GM18517 (cell line): ENCODE results near the gene TIAM2.

ENCODE experiments used
- ATAC-seq: cut with Tn5 transposase; IDR thresholded peaks from one replicate; pipeline ENCODE4 v1.9.1; 2021; ENCODE audit warnings: mild to moderate bottlenecking, moderate library complexity; ENCODE audit not compliant: unreplicated experiment

Gene TIAM2

GRCh38 chr6:155122199-155122950, 127.3 kb downstream of the TIAM2 start:
- no peak for ATAC-seq

DNA sequence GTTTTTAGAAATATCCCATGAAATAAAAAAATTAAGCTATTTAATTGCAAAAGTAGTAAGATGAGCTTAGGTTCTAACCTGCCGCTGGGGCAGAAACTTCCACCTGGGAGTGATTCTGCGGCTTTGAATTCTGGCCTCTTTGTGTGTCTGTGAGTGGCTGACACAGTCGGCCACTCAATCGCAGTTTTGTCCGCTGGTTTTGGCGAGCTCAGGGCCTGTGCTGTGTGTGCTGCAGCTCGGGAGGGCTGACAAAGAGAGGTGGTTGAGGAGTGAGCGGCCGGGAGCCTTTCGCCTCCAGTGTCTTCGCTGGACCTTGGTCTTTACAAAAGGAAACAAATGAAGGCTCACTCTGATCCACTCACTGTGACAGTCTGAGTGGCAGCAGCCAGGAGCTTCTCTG, 128.4 kb downstream of the TIAM2 start:
- no peak for ATAC-seq

DNA sequence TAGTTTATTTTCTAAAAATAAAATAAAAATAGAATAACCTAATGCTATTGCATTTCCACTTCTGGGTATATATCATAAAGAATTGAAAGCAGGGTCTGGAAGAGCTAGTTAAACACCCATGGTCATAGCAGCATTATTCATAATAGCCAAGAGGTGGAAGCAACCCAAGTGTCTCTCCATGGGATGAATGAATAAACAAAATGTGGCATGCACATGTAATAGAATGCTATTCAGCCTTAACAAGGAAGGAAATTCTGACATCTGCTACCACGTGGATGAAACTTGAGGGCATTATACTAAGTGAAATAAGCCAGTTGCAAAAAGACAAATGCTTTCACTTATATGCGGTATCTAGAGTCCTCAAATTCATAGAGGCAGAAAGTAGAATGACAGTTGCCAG, 130.8 kb downstream of the TIAM2 start:
- no peak for ATAC-seq

DNA sequence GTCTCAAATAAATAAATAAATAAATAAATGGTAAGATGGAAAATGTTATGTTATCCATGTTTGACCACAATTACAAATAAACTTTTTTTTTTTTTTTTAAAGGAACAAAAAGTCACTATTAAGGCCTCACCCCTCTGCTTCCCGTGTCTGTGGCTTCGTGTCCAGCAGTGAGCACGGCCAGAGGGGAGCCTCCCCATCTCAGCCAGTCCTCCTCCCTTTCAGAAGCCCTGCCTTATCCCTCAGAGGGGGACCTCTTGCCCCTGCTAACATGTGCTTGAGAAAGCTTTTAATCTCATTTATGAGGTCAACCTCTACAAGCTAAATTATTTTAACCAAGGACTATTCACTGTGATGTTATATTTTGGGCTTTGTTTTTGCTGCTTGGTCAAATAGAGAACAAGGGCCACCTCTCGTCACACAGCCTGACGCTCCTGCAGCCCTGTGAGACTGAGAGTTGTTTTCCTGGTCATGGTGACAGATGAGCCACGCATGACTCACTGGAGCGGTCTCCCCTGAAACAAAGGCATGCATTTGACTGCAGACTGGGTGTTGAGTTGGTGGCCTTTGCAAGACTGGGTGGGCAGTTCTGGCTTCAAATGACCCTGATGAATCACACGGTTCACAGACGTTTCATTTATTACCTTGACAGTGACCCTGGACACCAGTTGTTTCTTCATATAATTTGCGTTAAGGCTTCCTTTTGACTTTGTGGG, 131.8 kb downstream of the TIAM2 start:
- no peak for ATAC-seq

- no peak for ATAC-seq
Observed at GRCh38 chr6:155128977-155129376, 133.9 kb downstream of the TIAM2 start.

GRCh38 chr6:155129744-155130143, 134.6 kb downstream of the TIAM2 start:
- ATAC-seq, result no peak

- no peak for ATAC-seq
Observed at GRCh38 chr6:155130161-155130853, 135.2 kb downstream of the TIAM2 start.

DNA sequence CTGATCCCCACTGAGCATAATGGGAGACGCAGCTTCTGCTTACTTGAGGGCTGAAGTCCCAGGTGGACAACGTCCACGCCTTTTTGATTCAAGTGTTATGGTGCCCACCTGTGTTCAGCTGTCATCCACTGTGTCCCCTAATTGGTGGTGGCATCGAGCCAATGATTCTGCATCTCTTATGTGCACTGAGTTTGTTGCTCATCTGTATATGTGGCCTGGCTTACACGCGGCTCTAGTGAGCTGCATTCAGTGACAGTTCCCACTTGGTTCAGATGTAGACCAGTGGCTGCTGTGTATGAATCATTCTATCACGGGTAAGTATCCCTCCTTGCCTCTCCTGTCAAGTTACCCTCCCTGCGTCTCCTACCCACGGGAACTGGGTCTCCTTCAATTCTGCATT, 137.5 kb downstream of the TIAM2 start:
- ATAC-seq, result no peak

DNA sequence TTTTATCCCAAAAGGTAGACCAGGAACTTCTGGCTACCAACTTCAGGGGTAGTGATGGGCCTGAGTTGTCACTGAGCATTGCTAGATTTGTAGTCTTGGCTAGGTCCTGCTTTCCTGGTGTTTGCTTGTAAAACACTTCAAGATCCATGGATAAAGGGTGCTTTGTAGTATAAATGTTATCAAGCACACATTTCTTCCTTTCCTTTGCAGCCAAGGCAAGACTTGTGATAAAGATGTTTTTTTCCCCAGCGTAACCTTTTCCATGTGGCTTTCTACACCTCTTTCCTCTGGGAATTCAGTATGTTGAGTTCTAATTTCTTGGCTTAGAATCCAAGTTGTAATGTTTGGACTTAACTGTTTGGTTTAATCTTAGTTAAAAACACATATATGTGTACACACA, 145.9 kb downstream of the TIAM2 start:
- no peak for ATAC-seq

DNA sequence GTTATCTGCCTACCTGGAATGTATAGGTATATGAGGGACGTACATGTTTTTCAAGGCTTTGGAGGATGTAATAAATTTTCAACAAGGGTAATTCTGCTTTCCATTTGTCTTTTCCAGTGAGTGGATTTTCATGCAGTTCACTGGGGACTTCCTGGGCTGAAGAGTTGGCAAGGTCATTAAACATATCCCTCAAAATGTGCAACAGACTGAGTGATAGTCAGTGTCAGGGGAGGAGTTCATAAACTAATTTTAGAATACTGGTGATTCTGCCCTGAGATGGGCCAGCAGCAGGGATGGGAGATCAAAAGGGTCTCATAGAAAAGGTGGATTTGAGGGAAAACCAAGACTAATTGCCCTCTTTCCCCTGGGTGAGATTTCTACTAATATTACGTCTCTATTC, 146.4 kb downstream of the TIAM2 start:
- ATAC-seq, result no peak

- ATAC-seq, result no peak
Observed at GRCh38 chr6:155142168-155143028, 147.3 kb downstream of the TIAM2 start.

GRCh38 chr6:155143029-155143577, 148.0 kb downstream of the TIAM2 start:
- ATAC-seq, result no peak

DNA sequence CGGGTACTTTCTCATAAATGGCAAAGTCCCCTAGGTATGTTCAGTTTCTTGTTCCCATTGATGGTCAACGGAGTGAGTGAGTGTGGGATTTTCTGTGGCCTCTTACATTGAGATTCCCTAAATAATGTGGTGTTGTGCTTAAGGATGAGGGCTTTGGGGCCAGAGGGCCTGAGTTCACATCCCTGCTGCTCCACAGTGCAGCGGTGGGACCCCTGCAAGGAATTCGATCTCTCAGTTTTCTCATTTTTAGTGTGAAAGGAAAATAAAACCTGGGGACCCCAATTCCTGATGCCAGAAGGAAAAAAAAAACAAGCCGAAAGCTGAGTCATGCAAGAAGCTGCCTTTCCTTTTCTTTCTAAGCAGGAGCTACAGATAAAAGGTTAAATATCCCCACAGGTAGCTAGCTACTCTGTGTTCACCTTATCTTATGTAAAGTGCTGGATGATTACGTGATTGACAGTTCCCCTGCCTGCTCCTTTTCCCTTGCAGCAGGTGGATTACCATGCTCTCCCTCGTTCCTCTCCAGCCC, 148.5 kb downstream of the TIAM2 start:
- ATAC-seq, result no peak

- no peak for ATAC-seq
Observed at GRCh38 chr6:155146205-155146604, 151.1 kb downstream of the TIAM2 start.

DNA sequence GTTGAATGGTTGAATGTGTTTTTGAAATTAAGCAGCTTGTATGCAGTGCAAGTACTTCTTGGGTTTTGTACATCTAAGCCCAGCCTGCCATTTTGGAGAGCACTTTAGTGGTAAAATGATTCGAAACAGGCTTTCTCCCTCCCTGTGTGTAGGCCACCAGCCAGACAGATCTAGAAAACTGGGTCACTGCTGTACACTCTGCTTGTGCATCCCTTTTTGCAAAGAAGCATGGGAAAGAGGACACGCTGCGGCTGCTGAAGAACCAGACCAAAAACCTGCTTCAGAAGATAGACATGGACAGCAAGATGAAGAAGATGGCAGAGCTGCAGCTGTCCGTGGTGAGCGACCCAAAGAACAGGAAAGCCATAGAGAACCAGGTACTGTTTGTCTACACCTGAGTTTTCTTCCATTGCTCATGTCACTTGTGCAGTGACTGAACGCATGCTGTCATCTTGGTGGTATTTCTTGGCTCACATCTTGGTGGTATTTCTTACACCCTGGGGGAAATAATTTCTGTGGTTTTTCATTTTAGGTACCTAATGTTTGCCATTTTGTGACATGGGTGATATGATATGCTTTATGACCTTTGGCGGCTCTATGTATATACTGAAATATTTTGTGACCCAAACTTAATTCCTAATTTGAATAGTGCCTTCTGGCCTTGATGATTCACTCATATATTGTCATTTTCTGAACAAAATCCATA, 153.0 kb downstream of the TIAM2 start:
- no peak for ATAC-seq

- no peak for ATAC-seq
Observed at GRCh38 chr6:155150967-155151671, 156.0 kb downstream of the TIAM2 start.

DNA sequence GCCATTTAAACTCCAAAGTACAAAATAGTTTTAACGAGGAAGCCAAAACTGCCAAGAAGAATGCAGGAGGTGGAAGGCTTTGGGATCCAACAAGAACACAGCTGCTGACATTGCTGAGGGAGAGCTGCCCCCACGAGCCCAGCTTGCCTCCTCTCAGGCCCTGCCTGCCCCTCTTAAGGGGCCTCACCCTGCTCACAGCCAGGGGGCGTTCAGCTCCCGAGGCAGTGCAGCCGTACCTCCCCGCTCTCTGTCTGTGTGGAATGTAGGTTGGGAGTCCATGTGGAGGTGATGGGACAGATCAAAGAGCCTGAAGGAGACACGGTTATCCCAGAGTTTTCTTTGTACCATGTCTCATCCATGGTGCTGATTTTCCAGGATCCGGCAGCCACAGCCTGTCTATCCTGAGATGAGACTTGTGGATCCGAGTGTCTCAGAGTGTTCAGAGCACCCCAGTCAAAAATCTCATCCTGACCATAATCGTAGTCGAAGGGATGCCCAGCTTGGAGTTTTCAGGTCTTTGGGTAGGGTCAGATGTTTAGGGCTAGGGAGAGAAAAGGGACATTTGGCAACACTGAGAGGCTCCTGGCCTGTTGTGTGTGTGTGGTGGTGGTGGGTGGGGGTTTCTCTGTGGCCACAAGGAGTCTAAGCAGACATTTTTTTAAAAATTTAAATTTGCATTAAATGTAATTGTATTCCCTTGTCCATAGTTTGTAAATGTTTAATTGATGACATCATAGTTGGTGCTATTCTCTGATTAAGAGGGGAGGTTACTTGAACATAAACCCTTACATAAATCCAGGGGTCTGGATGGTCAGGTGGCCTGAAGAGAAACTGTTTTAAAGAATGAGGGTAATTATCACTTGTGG, 157.3 kb downstream of the TIAM2 start:
- no peak for ATAC-seq

GRCh38 chr6:155154158-155154830, 159.2 kb downstream of the TIAM2 start:
- ATAC-seq, result no peak
